KG1 (cell line): Measurements from ENCODE around the gene INHA.

ENCODE experiments used
- DNase-seq: peaks from one replicate; lab custom pipeline; 2025; lab: John Stamatoyannopoulos, UW

INHA gene

DNA sequence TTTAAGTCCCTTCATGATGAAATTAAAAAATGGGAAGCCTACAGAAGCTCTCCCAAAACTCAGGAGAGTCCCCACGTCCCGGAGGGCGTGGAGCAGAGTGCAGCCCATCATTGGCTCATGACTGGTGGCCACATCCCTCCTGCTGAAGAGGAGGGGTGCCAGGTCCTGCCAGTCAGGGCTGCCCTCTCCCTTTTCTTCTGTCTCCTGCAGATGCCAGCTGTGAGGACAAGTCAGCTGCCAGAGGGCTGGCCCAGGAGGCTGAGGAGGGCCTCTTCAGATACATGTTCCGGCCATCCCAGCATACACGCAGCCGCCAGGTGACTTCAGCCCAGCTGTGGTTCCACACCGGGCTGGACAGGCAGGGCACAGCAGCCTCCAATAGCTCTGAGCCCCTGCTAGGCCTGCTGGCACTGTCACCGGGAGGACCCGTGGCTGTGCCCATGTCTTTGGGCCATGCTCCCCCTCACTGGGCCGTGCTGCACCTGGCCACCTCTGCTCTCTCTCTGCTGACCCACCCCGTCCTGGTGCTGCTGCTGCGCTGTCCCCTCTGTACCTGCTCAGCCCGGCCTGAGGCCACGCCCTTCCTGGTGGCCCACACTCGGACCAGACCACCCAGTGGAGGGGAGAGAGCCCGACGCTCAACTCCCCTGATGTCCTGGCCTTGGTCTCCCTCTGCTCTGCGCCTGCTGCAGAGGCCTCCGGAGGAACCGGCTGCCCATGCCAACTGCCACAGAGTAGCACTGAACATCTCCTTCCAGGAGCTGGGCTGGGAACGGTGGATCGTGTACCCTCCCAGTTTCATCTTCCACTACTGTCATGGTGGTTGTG is 2.6 kb downstream of the INHA start:
- no peak for DNase-seq

DNA sequence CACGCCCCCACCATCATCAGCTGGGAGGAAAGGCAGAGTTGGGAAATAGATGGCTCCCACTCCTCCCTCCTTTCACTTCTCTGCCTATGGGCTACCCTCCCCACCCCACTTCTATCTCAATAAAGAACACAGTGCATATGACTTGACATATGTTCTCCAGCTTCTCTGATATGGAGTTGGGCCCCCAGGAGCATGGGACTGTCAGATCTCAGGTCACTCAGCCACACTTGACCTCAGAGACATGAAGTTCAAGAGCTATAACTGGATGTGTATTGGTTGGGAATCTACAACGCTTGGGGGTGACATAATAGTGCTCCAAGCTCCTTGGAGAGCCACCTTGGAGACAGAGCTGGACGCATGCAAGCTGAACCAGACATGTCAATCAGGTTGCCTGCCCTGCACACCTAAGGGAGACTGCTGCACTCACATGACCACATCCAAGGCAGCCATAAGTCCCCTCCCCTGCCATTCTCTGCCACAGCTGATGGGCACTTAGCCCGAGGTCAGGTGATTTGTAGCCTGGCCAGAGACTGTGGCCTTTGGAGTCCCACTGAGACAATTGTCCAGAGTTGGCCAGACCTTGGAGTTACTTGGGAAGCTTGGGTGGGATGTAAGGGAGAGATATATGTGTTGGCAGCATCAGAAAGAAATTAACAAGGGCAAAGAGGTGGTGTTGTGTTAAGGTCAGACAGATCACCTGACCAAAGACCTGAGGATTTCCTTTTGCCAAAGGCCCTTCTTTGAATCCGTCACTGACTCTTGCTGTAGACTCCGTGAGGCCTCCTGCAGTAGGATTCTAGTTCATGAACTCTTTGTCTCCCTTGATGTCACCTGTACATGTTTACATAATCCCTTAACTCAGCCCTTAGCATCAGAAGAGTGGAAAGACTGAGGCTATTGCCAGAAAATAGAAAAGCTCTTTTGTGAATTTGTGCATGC is 3.7 kb downstream of the INHA start:
- DNase-seq: no peak

DNA sequence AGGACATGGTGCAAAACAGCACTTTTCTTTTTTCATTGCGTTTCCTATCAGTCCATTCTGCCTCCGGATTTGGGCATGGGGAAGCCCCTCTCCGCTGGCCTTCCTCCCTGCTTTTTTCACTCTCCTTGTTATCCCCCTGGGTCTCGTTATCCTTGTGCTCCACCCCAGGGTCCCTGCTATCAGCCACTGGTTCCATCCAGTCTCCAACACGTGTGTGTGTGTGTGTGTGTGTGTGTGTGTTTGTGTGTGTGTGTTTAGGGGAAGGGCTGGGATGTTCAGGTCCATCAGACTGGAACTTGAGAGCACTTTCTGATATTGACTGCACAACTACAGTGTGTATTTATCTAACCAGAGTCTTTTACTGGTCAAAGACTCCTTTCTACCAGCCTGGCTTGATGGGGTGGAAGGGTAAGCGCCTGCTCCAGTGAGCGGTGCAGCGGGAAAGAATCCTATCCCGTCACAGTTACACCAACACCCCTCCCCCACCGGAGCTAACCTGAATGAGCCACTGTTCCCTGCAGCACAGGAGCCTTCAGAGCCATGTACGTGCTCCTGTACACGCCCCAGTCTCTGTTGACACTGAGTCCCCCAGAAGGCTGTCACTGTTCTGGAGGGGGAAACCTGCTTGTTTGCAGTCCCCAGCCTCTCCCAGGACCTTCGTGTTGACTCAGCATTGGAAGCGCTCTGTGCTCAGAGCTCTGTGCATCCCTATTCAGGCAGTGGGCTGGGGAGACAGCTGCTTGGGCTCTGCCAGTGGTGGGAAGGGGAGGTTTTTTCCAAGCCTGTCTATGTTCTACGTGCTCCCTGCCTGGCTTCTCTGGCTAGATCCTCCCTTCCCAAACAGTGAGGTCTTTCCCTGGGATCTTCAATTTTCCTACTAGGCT is 4.6 kb downstream of the INHA start:
- no peak for DNase-seq

DNA sequence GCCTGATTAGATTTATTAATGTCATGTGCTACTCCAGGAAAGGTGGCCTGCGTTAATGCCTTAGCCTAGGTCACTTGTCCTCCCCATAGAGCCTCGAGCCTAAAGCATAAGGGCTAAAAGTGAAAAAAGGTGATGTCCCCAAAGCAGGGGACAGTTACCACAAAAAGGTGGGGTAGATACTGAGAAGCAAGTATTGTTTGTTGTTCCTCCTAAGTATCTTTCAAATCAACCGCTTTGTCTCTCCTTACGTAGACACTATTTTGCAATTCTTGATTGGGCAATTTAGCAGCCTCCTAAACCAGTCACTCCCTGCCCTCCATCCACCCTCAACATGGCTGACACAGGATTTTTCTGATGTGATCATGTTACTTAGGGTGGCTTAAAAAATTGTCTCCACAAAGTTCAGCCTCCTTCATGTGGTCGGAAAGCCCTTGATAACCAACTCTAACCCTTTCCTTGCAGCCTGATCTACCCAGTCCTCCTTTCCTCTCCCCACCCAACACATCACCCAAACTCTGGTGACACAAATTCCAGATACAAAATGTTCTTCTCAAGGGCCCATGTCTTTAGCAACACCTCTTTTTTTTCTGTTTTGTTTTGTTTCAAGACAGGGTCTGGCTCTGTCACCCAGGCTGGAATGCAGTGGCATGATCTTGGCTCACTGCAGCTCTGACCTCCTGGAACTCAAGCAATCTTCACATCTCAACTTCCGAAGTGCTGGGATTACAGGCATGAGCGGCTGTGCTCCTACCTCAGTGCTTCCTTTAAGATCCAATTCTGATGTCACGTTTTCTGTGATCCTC is 6.9 kb downstream of the INHA start:
- no peak for DNase-seq

DNA sequence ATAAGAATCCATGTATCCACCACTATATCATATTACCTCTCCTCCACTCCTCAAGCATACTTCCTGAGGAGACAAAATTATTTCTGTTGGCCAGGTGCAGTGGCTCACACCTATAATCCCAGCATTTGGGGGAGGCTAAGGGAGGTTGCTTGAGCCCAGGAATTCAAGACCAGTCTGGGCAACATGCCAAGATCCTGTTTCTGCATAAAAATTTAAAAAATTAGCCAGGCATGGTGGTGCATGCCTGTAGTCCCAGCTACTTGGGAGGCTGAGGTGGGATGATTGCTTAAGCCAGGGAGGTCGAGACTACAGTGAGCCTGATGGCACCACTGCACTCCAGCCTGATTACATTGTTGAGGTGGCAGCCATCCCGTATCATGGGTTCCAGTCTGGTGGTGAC is 9.2 kb downstream of the INHA start:
- DNase-seq: no peak

DNA sequence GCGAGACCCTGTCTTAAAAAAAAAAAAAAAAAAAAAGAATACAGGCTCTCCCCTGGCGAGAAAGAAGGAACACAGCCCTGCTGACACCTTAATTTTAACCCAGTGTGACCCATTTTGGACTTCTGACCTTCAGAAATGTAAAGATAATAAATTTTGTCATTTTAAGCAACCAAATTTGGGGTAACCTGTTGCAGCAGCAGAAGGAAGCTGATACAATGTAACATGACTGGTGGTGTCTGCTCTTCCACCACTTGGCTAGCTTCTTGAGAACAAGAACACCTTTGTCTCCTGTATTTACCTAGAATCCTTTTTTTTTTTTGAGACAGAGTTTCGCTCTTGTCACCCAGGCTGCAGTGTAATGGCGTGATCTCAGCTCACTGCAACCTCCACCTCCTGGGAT is 19.0 kb downstream of the INHA start:
- DNase-seq: no peak

DNA sequence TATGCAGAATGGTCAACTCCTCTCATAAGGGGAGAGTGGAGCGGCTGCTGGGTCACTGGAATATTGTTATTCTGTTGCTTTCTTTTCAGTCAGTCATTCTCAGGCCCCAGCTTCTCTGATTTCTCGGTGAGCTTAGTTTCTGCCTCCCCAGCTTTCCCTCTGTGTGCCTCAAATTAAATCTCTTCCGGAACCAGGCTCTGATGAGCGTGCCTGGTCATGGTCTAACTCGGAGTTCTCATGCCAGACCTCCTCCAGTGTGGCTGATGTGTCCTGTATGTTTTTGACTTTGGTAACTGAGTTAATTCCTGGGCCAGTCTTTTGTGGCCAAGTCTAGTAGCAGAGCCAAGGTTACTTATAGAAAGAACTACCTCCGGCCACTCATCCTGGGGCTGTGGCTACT is 20.6 kb downstream of the INHA start:
- no peak for DNase-seq

DNA sequence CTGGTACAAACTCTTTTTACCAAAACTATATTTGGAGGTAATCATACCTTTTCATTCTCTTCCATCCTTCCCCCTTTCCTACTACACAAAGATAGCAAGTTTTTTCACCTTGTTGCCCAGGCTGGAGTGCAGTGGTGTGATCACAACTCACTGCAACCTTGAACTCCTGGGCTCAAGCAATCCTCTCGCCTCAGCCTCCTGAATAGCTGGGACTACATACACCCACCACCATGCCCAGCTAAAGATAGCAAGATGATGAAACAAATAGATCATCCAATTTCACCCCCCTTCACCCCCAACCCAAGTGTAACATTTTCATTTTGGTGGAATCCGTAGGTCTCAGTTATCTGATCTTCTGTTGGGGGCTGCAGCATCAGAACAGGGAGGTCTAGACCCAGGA is 21.0 kb downstream of the INHA start:
- no peak for DNase-seq

DNA sequence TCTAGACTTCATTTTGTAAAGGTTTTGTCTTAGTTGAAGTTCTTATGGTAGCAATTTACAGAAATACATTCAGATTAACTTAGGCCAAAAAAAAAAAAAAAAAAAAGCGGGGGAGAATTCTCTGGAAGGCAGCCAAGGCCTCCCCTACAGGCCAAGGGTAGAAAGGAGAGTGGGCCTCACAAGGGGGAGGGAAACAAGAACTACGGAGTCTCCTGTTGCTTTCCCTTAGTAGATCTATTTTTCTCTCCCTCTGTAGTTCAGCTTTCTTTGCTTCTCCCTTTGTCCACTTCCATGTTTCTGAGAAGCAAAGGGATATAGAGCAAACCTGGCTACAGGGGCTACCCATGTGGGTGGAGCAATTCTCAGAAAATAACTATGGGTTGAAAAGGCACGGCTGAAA is 23.1 kb downstream of the INHA start:
- DNase-seq: no peak

DNA sequence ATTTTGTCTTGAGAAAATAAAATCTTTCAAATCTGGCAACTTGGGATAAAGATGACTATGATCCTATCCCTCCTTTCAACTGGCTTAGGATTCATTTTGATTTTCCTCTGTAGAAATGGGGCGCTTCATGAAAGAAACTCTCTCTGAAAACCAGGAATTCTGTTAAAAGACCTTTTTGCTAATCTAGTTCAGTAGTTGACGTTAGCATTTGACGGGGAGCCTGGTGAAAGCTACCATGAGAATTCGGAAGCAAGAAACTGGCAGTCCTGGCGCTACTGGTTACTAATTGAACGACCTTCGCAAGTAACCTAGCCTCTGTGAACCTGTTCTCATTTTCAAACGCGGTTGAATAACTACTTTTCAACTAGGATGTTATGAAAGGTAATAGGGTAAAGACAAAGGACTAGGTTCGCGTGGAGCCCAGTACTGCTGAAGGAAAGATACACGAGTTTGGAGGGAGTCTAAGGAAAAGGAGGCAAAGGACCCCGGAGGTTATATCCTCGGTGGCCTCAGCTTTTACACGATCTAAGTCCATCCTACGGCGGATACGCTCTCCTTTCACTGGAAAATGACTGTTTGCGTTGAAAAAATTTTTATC is 24.9 kb downstream of the INHA start:
- peak; percentile 52 for DNase-seq

DNA sequence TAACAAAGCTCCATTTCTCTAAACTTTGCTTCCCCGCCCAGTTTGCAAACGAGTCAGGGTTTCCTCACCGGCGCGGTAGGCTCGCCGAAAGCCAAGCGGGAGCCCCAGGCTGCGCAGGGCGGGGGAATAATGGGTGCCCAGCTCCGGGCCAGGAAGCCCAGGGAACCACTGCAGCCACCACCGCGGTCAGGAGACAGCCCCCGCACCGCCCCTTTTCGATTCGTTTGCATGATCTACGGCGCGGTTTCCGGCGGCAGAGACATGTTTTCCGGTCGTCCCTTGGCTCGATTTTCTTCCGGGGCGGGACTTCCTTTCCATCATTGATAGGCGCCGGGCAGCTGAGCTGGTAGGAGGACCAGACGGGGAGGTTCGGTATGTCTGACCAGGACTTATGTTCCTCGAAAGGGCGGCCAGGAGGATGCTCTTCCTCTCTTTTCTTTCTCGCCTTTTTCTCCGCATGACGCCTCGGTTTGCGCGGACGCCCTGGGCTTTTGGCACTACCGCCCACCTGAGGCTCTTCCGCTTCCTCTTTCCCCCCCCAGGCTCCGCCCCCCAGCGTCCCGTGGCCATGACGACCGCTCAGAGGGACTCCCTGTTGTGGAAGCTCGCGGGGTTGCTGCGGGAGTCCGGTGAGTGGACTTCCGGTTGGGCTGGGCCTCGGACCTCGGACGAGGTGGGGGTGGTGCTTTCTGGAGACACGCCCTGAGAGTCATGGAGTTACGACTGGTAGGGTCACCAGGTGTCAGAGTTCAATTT is 25.6 kb downstream of the INHA start, which contains the start of gene STK11IP:
Gene STK11IP, plus strand, starts transcription at position 306 of the 756 bp plus-strand sequence. Its CDS starts 263 bp downstream, at position 569.
- DNase-seq: peak; percentile 94

DNA sequence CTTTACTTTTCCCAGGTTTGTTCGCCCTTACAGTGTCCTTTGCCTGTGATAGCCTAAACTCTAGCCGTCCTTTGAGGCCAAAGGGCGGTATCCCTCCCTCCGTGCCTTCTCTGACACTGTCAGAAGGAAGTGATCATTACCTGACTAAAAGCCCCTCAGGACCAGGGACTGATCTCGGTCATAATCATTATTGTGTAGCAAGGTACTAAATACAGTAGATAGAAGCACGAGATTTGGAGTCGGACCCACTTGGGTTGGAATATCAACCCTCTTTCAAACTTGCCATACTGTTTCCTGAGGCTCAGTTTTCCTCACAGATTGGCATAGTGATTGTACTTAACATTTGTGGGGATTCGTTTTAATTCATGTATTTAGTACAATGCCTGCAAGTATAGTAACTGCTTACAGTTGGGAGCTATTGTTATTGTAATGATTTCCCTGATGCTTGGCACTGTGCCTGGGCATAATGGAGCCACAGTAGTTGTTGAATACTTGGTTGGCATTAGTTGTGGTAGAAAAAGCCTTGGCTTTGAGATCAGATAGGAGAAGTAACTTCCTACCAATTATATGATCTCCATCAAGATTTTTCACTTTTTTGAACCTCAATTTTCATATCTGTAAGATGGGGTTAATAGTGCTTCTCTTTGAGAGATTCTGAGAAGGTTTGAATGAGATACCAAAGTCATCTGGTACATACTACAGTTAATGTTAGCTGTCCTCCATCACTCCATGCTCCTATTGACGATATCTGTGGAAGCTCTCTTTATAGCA is 26.4 kb downstream of the INHA start:
- DNase-seq: no peak

DNA sequence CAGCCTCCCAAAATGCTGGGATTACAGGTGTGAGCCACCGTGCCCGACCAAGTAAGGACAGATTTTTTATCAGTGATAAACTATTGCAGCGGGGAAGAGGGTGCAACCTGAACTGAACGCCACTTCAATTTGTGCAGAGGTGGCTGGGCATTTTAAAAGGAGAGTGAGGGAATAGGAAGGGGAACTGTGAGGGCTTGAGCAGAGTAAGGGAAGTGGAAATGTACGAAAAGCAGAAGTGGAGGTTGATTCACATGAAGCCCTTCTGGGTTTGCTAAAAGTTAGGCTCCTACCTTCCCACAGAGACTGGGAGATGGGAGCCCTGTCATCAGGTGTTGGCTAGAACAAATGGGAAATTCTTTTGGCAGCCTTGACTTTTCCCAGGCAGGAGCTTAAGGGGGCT is 31.7 kb downstream of the INHA start:
- DNase-seq: peak; percentile 26

DNA sequence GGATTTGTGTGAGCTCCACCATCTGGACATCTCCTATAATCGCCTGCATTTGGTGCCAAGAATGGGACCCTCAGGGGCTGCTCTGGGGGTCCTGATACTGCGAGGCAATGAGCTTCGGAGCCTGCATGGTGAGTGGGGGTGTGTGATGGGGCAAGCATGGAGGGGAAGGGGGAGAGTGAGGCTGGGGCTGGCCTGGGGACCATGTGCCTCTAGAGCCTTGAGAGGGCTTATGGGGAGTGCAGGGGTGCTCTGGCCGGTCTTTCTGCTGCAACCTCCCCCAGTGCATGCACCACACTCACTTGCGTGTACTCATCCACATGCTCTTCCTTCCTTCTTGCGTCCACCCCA is 33.5 kb downstream of the INHA start:
- DNase-seq: no peak

DNA sequence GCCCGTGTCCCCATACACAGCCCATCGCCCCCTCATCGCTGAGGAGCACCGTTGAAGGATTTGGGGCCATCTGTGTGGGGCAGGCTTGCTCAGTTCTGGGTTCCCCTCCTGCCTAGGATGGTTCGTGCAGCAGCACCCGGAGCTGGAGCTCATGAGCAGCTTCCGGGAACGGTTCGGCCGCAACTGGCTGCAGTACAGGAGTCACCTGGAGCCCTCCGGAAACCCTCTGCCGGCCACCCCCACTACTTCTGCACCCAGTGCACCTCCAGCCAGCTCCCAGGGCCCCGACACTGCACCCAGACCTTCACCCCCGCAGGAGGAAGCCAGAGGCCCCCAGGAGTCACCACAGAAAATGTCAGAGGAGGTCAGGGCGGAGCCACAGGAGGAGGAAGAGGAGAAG is 35.8 kb downstream of the INHA start:
- no peak for DNase-seq

DNA sequence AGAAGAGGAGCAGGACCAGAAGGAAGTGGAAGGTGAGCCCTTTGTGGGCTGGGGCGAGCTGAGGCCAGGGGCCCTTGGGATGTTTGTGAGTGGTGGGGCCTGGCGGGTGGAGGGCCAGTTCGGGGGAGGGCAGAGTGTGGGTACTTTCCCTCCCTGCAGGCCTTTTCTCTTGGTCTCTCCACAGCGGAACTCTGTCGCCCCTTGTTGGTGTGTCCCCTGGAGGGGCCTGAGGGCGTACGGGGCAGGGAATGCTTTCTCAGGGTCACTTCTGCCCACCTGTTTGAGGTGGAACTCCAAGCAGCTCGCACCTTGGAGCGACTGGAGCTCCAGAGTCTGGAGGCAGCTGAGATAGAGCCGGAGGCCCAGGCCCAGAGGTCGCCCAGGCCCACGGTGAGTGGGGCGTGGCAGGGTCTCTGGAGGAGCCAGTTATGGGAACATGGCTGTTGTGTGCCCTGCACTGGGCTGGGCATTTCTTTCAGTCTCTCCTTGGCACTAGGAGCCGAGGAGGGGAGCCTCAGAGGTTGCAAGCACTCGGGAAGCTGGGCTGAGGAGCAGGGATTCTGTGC is 36.4 kb downstream of the INHA start:
- no peak for DNase-seq

DNA sequence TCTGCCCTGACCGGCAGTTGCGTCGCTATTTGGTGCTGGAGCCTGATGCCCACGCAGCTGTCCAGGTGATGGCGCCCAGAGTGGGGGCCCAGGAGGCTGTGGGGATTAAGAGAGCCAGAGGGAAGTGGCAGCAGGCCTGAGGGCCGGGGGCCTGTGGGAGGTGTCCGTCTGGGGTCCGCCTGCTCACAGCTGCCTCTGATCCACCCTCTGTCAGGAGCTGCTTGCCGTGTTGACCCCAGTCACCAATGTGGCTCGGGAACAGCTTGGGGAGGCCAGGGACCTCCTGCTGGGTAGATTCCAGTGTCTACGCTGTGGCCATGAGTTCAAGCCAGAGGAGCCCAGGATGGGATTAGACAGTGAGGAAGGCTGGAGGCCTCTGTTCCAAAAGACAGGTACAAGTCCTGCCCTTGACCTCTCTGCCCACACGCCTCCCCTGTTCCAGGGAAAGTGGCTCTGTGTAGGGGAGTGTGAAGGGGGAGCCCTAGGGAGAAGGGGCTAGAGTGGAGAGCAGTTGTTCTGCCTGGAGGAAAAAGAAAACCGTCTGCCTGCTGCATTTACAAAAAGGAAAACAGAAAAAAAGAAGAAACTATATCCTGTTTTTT is 37.1 kb downstream of the INHA start:
- no peak for DNase-seq

DNA sequence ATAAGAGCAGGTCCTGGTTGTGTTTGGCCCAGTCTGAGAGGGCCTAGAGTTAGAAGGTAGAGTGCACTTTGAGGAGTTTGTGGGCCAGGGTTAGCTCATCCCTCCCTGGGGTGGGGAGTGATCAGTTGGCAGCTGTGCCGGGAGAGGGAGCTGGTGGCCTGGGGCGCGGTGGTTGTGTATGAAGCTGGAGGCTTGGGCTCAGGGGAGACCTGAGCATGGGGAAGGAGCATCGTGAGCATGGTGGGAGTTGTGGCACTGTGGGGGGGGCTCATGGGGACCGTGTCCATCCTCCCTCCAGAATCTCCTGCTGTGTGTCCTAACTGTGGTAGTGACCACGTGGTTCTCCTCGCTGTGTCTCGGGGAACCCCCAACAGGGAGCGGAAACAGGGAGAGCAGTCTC is 39.2 kb downstream of the INHA start:
- DNase-seq: no peak
